Heart left ventricle (tissue), 16 donors: ENCODE measurements around the gene HADHB. TPM values are rescaled to one million over a fixed set of nuclear protein-coding genes. Genes with fewer than 3 reads are reported as not detected.

Experiments
- ATAC-seq, 4 donors: fragments of 200-7000 bp; cut with Tn5 transposase; one replicate each; pipeline ENCODE4 v1.9.1; 2020 to 2022; ENCODE audit warnings: moderate library complexity in 4 of 4, mild to moderate bottlenecking in 3 of 4, moderate number of reproducible peaks in 1 of 4
- DNase-seq, 5 donors: peaks; one replicate each; pipeline ENCODE4 v3.0.0-alpha.2; 2020
- H3K27ac ChIP-seq, 12 donors: fragments of 200-600 bp; sonication (generic) in 4 of 12; one replicate each; pipeline versions ENCODE4 v1.5.0 to v1.8.0; 2016 to 2022; ENCODE audit warnings: mild to moderate bottlenecking in 2 of 12
- H3K27me3 ChIP-seq, 9 donors: fragments of 200-600 bp; sonication (generic) in 2 of 9; one replicate each; pipeline versions ENCODE4 v1.5.1 to v1.8.0; 2016 to 2022; ENCODE audit warnings: mild to moderate bottlenecking in 3 of 9
- H3K36me3 ChIP-seq, 9 donors: fragments of 200-600 bp; sonication (generic) in 2 of 9; one replicate each; pipeline versions ENCODE4 v1.5.0 to v1.8.0; 2018 to 2022; ENCODE audit warnings: mild to moderate bottlenecking in 2 of 9
- H3K4me1 ChIP-seq, 12 donors: fragments of 200-600 bp; sonication (generic) in 4 of 12; one replicate each; pipeline versions ENCODE4 v1.5.0 to v1.8.0; 2016 to 2022; ENCODE audit warnings: mild to moderate bottlenecking in 3 of 12
- H3K4me3 ChIP-seq, 12 donors: fragments of 200-600 bp; sonication (generic) in 4 of 12; one replicate each; pipeline versions ENCODE4 v1.5.0 to v1.8.0; 2017 to 2022; ENCODE audit warnings: mild to moderate bottlenecking in 9 of 12, moderate library complexity in 4 of 12
- H3K9me3 ChIP-seq, 12 donors: fragments of 200-600 bp; sonication (generic) in 4 of 12; one replicate each; pipeline versions ENCODE4 v1.5.0 to v1.8.0; 2016 to 2022; ENCODE audit warnings: mild to moderate bottlenecking in 1 of 12
- CTCF ChIP-seq, 12 donors: fragments of 200-600 bp; sonication (generic) in 4 of 12; IDR thresholded peaks; one replicate each; pipeline versions ENCODE4 v1.5.0 to v1.8.0; 2018 to 2022; ENCODE audit warnings: antibody characterized with exemption in 12 of 12, mild to moderate bottlenecking in 5 of 12
- POLR2A ChIP-seq, 2 donors: fragments of 450-650 bp; IDR thresholded peaks; one replicate each; pipeline ENCODE4 v1.6.1; 2017; ENCODE audit warnings: antibody characterized with exemption in 2 of 2, mild to moderate bottlenecking in 2 of 2, moderate library complexity in 2 of 2
- WGBS, 4 donors: extraction: QIAGEN DNeasy Blood & Tissue Kit in 2 of 4; methylation state at CpG; one replicate each; pipeline versions ENCODE4 v1.1.5 to v1.1.7; 2013 to 2018; 5-methylcytosine and 5-hydroxymethylcytosine counted together
- intact Hi-C, 10 donors: fragments of 100-400 bp; cut with DNase I; formaldehyde crosslinking; loops; one replicate each; pipeline versions ENCODE4 v1.11.1 to v1.14.2; 2022
- polyA plus RNA-seq, 2 donors: library from polyadenylated mRNA; stranded (reverse); fragments of 200-250 nt; gene quantifications; one replicate each; pipeline ENCODE4 v1.2.3, GENCODE V29; 2013
- total RNA-seq, 9 donors: library from RNA; depleted of rRNA in 2 of 9; stranded (reverse); fragments of >200 nt in 2 of 9; fragmentation: NEBNext Ultra II Directional in 3 of 9; extraction: Animal tissue kit (Norgen Biotek cat#: 25700) in 3 of 9; gene quantifications; one replicate each; pipeline versions ENCODE4 v1.1.0 to v1.2.4, GENCODE V29; 2016 to 2023
- donor health status: ischemic (EF 13 %, LVEDD 7.1; RV severe dilation, severe dysfunction).
- donor health status: healthy with polysubstance abuse.
- donor health status: DM: no; HTN: yes; CAD: no.
- donor health status: DM: no; HTN: no; CAD: no.
- donor health status: ischemic (EF 25% LVEDD 6.9; RV normal size, moderate dysfunction).
- donor health status: ischemic (EF 25% LVEDD 5.7; RV mildly dilated, moderate dysfunction).
- donor health status: healthy.
- donor health status: DM: yes; HTN: yes; CAD: no.
- donor health status: ischemic (EF 35%, LVEDD 5.7; RV mildly dilated, moderate dysfunction).
- donor health status: nonischemic (EF 11% LVEDD 7.7; RV severe dilation, severe dysfunction).
- donor health status: DM: yes; HTN: yes; CAD: no.
- donor health status: PGD.
- donor health status: ischemic (EF 29% LVEDD 5.4; RV normal size, mild dysfunction).
- donor health status: nonischemic (EF 23%, LVEDD 6.1; RV moderate dilation, normal function).

The HADHB gene
- total and polyA plus RNA-seq, 11 donors: 526 to 1,915 (median 797) TPM

GRCh38 chr2:26336719-26337118 lies 92.0 kb downstream of the HADHB start:
- ATAC-seq: no peak
- no peaks in the 10 kb centered on the region for H3K27me3 ChIP-seq
- no peak for DNase-seq
- H3K4me3 ChIP-seq: no peak overlapping the region
- intact Hi-C loops: loop anchor here in 1 of 10 donors (10.0 kb wide), 1 partner anchor 382 kb away; no protein-coding TSS in a partner anchor
- no peaks in the 10 kb centered on the region for H3K4me1 ChIP-seq
- H3K36me3 ChIP-seq: no peaks in the 10 kb centered on the region
- H3K9me3 ChIP-seq: no peaks in the 10 kb centered on the region
- TF ChIP-seq POLR2A (IDR thresholded peaks at IDR 0.05): no peak
- TF ChIP-seq CTCF (IDR thresholded peaks at IDR 0.05): no peak
- H3K27ac ChIP-seq: no peak overlapping the region
- WGBS, 4 donors: 86 to 95% (median 89%) methylated on average over 2 of the region's 2 CpGs

GRCh38 chr2:26337298-26337697 lies 92.6 kb downstream of the HADHB start:
- 93 to 98% (median 96%) methylated on average over 2 of the region's 2 CpGs for WGBS, 4 donors
- Histone ChIP-seq H3K27me3 (no peaks in the 10 kb centered on the region), H3K27ac (no peak overlapping the region), H3K4me3 (no peak overlapping the region), H3K4me1 (no peaks in the 10 kb centered on the region), H3K9me3 (no peaks in the 10 kb centered on the region), H3K36me3 (no peaks in the 10 kb centered on the region)
- ATAC-seq (no peak), DNase-seq (no peak)
- intact Hi-C loops: loop anchor here in 1 of 10 donors (10.0 kb wide), 1 partner anchor 382 kb away; no protein-coding TSS in a partner anchor
- no peak for TF ChIP-seq CTCF (IDR thresholded peaks at IDR 0.05)
- TF ChIP-seq POLR2A (IDR thresholded peaks at IDR 0.05): no peak

Other genes starting within 250 kb of the HADHB start
- gene RAB10, start 210.9 kb upstream of the HADHB start, total RNA-seq: 100 to 1,000 TPM in 4 of 9 donors, 10 to 100 TPM in 5; 71.7 to 121 (median 99.7) TPM
- 10 to 100 TPM; 33.1 to 88.2 TPM for gene RAB10, start 210.9 kb upstream of the HADHB start, polyA plus RNA-seq
- 1 to 10 TPM in 4 of 9 donors, under 1 TPM in 5; 0.47 to 4.1 (median 0.83) TPM for gene GAREM2, start 71.9 kb upstream of the HADHB start, total RNA-seq
- under 1 TPM; 0.42 to 0.76 TPM for gene GAREM2, start 71.9 kb upstream of the HADHB start, polyA plus RNA-seq
- gene HADHA, start 307 bp upstream of the HADHB start, total RNA-seq: 100 to 1,000 TPM; 285 to 786 (median 407) TPM
- 100 to 1,000 TPM; 202 to 235 TPM for gene HADHA, start 307 bp upstream of the HADHB start, polyA plus RNA-seq
- 10 to 100 TPM in 6 of 9 donors, 1 to 10 TPM in 3; 8.1 to 14.9 (median 12.0) TPM for gene SELENOI, start 101.2 kb downstream of the HADHB start, total RNA-seq
- 10 to 100 TPM in 1 of 2 donors, 1 to 10 TPM in 1; 1.9 to 10.2 TPM for gene SELENOI, start 101.2 kb downstream of the HADHB start, polyA plus RNA-seq
- gene ADGRF3, start 101.8 kb downstream of the HADHB start, total RNA-seq: under 1 TPM in 2 of 9 donors, not detected in 7; 0.13 to 0.69 TPM
- under 1 TPM in 1 of 2 donors, not detected in 1; 0.08 TPM for gene ADGRF3, start 101.8 kb downstream of the HADHB start, polyA plus RNA-seq
- gene DRC1, start 157.0 kb downstream of the HADHB start, total RNA-seq: under 1 TPM in 2 of 9 donors, not detected in 7; 0.44 to 0.73 TPM
- gene DRC1, start 157.0 kb downstream of the HADHB start, polyA plus RNA-seq: under 1 TPM in 1 of 2 donors, not detected in 1; 0.15 TPM
- gene OTOF, start 233.2 kb downstream of the HADHB start, total RNA-seq: under 1 TPM in 1 of 9 donors, not detected in 8; 0.14 TPM
- under 1 TPM; 0.03 to 0.04 TPM for gene OTOF, start 233.2 kb downstream of the HADHB start, polyA plus RNA-seq